Progenitor cell of endocrine pancreas (in vitro differentiated cells): Measurements from ENCODE around the gene DHX36. TPM values are rescaled to one million over a fixed set of nuclear protein-coding genes. Genes with fewer than 3 reads are reported as not detected.

Experiments
- DNase-seq: peaks from one replicate; pipeline ENCODE4 v3.0.0; 2021; ENCODE audit warnings: low spot score; ENCODE audit not compliant: unreplicated experiment
- H3K27ac Mint-ChIP-seq: 2 replicates; pipeline ENCODE4 v1.8.0; 2021; ENCODE audit warnings: mild to moderate bottlenecking, moderate library complexity, mixed read lengths
- H3K27me3 Mint-ChIP-seq: 2 replicates; pipeline ENCODE4 v1.8.0; 2021; ENCODE audit warnings: mixed read lengths
- H3K36me3 Mint-ChIP-seq: 2 replicates; pipeline ENCODE4 v1.8.0; 2022; ENCODE audit warnings: mixed read lengths; ENCODE audit not compliant: insufficient read depth
- H3K4me1 Mint-ChIP-seq: 2 replicates; pipeline ENCODE4 v1.8.0; 2021; ENCODE audit warnings: low read depth, mixed read lengths
- H3K4me3 Mint-ChIP-seq: 2 replicates; pipeline ENCODE4 v1.8.0; 2021; ENCODE audit warnings: low read depth, mild to moderate bottlenecking, moderate library complexity, mixed read lengths
- H3K9me3 Mint-ChIP-seq: 2 replicates; pipeline ENCODE4 v1.8.0; 2021; ENCODE audit warnings: low read depth, mixed read lengths
- CTCF ChIP-seq: fragments of 200-600 bp; sonication (generic); IDR thresholded peaks from one replicate; pipeline ENCODE4 v1.5.0; 2021; ENCODE audit warnings: antibody characterized with exemption, mild to moderate bottlenecking; ENCODE audit not compliant: unreplicated experiment
- total RNA-seq: library from RNA; stranded (reverse); gene quantifications from 2 replicates; pipeline ENCODE4 v1.2.1, GENCODE V29; 2021

The DHX36 gene
- total RNA-seq, 1 donor from 2014 or later: 96.9 TPM

- Mint-ChIP-seq H3K9me3 (no peaks in the 10 kb centered on the region), H3K36me3 (no peaks in the 10 kb centered on the region), H3K27ac (no peak overlapping the region), H3K4me3 (no peak overlapping the region), H3K4me1 (no peaks in the 10 kb centered on the region), H3K27me3 (no peaks in the 10 kb centered on the region)
- DNase-seq: no peak
- TF ChIP-seq CTCF: no peak
These were observed 31.7 kb upstream of the DHX36 start for GRCh38 chr3:154356009-154356408.

DNA sequence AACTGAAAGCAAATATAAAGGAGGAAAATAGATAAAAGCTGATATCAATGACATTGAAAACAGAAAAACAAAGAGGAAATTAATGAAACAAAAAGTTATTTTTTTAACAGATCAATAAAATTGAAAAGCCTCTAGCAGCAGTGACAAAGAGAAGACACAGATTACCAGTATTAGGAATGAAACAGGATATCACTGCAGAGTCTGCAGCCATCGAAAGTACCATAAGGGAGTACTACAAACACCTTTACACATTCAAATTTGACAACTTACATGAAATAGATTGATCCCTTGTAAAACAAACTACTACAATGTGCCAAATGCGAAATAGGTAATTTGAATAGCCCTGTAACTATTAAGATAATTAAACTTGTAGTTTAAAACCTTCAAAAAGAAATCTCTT is 24.9 kb upstream of the DHX36 start:
- no peak overlapping the region for H3K27ac Mint-ChIP-seq
- peaks cover 3% of the 10 kb centered on the region for H3K4me1 Mint-ChIP-seq
- no peaks in the 10 kb centered on the region for H3K36me3 Mint-ChIP-seq
- no peaks in the 10 kb centered on the region for H3K27me3 Mint-ChIP-seq
- H3K4me3 Mint-ChIP-seq: no peak overlapping the region
- no peak for DNase-seq
- H3K9me3 Mint-ChIP-seq: no peaks in the 10 kb centered on the region
- no peak for TF ChIP-seq CTCF

- peaks cover 3% of the 10 kb centered on the region for H3K4me1 Mint-ChIP-seq
- no peak overlapping the region for H3K27ac Mint-ChIP-seq
- no peaks in the 10 kb centered on the region for H3K36me3 Mint-ChIP-seq
- no peaks in the 10 kb centered on the region for H3K9me3 Mint-ChIP-seq
- no peaks in the 10 kb centered on the region for H3K27me3 Mint-ChIP-seq
- no peak overlapping the region for H3K4me3 Mint-ChIP-seq
- DNase-seq: no peak
- no peak for TF ChIP-seq CTCF
These were observed 21.3 kb upstream of the DHX36 start for GRCh38 chr3:154345422-154346122.

GRCh38 chr3:154338570-154338969 is 14.3 kb upstream of the DHX36 start:
- H3K4me3 Mint-ChIP-seq: no peak overlapping the region
- TF ChIP-seq CTCF: no peak
- no peaks in the 10 kb centered on the region for H3K27me3 Mint-ChIP-seq
- no peaks in the 10 kb centered on the region for H3K4me1 Mint-ChIP-seq
- H3K27ac Mint-ChIP-seq: no peak overlapping the region
- no peaks in the 10 kb centered on the region for H3K36me3 Mint-ChIP-seq
- H3K9me3 Mint-ChIP-seq: no peaks in the 10 kb centered on the region
- no peak for DNase-seq

GRCh38 chr3:154338008-154338407 is 13.7 kb upstream of the DHX36 start:
- H3K9me3 Mint-ChIP-seq: no peaks in the 10 kb centered on the region
- H3K36me3 Mint-ChIP-seq: no peaks in the 10 kb centered on the region
- TF ChIP-seq CTCF: no peak
- H3K4me1 Mint-ChIP-seq: no peaks in the 10 kb centered on the region
- H3K27ac Mint-ChIP-seq: no peak overlapping the region
- no peaks in the 10 kb centered on the region for H3K27me3 Mint-ChIP-seq
- H3K4me3 Mint-ChIP-seq: no peak overlapping the region
- no peak for DNase-seq
